Mesenchymal stem cell (in vitro differentiated cells and primary cell): ENCODE data around the gene DPYSL5.
A peak's percentile ranks its signal among the peaks of the same experiment; 100 is the strongest.

Experiments
- DNase-seq: peaks from one replicate; pipeline ENCODE4 v3.0.0-alpha.2; 2013
- H2AFZ ChIP-seq: one replicate; pipeline ENCODE4 v1.6.1; 2013; ENCODE audit warnings: low read depth, mild to moderate bottlenecking, control low read depth, inconsistent platforms, low read length, moderate library complexity
- H2AK5ac ChIP-seq: 2 replicates; pipeline ENCODE4 v1.6.1; 2013; ENCODE audit warnings: low read length, moderate library complexity, mild to moderate bottlenecking, inconsistent platforms; ENCODE audit not compliant: severe bottlenecking
- H2BK120ac ChIP-seq: one replicate; pipeline ENCODE4 v1.6.1; 2013; ENCODE audit warnings: low read depth, mild to moderate bottlenecking, inconsistent platforms, low read length, moderate library complexity
- H2BK12ac ChIP-seq, 2 experiments: one replicate each; pipeline ENCODE4 v1.6.1; 2013; ENCODE audit warnings: inconsistent platforms in 2 of 2, low read length in 2 of 2, mild to moderate bottlenecking in 2 of 2, moderate library complexity in 2 of 2, control low read depth in 1 of 2
- H2BK15ac ChIP-seq: one replicate; pipeline ENCODE4 v1.6.1; 2013; ENCODE audit warnings: mild to moderate bottlenecking, low read depth, inconsistent platforms; ENCODE audit not compliant: poor library complexity, severe bottlenecking
- H2BK5ac ChIP-seq: 2 replicates; pipeline ENCODE4 v1.6.1; 2013; ENCODE audit warnings: low read depth, mild to moderate bottlenecking, low read length, control low read depth, inconsistent platforms; ENCODE audit not compliant: poor library complexity, severe bottlenecking
- H3K14ac ChIP-seq, 2 experiments: one replicate each; pipeline ENCODE4 v1.6.1; 2013; ENCODE audit warnings: inconsistent platforms in 2 of 2, low read length in 2 of 2, control low read depth in 1 of 2, mild to moderate bottlenecking in 1 of 2, moderate library complexity in 1 of 2
- H3K18ac ChIP-seq, 2 experiments: one replicate each; pipeline ENCODE4 v1.6.1; 2013; ENCODE audit warnings: inconsistent platforms in 2 of 2, low read length in 2 of 2, control low read depth in 1 of 2, low read depth in 1 of 2, mild to moderate bottlenecking in 1 of 2
- H3K23ac ChIP-seq, 2 experiments: one replicate each; pipeline ENCODE4 v1.6.1; 2013; ENCODE audit warnings: inconsistent platforms in 2 of 2, low read length in 2 of 2, mild to moderate bottlenecking in 2 of 2, moderate library complexity in 2 of 2, control low read depth in 1 of 2
- H3K27ac ChIP-seq: 2 replicates; pipeline ENCODE4 v1.5.1; 2013; ENCODE audit warnings: mild to moderate bottlenecking, moderate library complexity, low read length, control low read depth, inconsistent platforms; ENCODE audit not compliant: poor library complexity, severe bottlenecking
- H3K27me3 ChIP-seq, 2 experiments: 2 replicates each; pipeline versions ENCODE4 v1.6.1 to v1.7.0; 2013; ENCODE audit warnings: low read length in 2 of 2, mild to moderate bottlenecking in 2 of 2, moderate library complexity in 2 of 2, control low read depth in 1 of 2, inconsistent platforms in 1 of 2; ENCODE audit not compliant: control insufficient read depth in 1 of 2, insufficient read depth in 1 of 2
- H3K36me3 ChIP-seq, 2 experiments: 2 replicates each; pipeline versions ENCODE4 v1.6.1 to v1.7.0; 2013; ENCODE audit warnings: low read length in 2 of 2, control low read depth in 1 of 2, inconsistent platforms in 1 of 2, low read depth in 1 of 2, mild to moderate bottlenecking in 1 of 2; ENCODE audit not compliant: insufficient read depth in 2 of 2, control insufficient read depth in 1 of 2
- H3K4ac ChIP-seq, 2 experiments: one replicate each; pipeline ENCODE4 v1.6.1; 2013; ENCODE audit warnings: inconsistent platforms in 2 of 2, low read length in 2 of 2, mild to moderate bottlenecking in 2 of 2, moderate library complexity in 2 of 2, control low read depth in 1 of 2, low read depth in 1 of 2
- H3K4me1 ChIP-seq: 2 replicates; pipeline ENCODE4 v1.6.1; 2013; ENCODE audit warnings: low read depth, low read length, control low read depth; ENCODE audit not compliant: control insufficient read depth, insufficient read depth
- H3K4me2 ChIP-seq: 2 replicates; pipeline ENCODE4 v1.6.1; 2013; ENCODE audit warnings: low read length, mild to moderate bottlenecking, inconsistent platforms; ENCODE audit not compliant: poor library complexity, severe bottlenecking
- H3K4me3 ChIP-seq, 2 experiments: 2 replicates each; pipeline versions ENCODE4 v1.5.1 to v1.7.0; 2013; ENCODE audit warnings: low read length in 2 of 2, mild to moderate bottlenecking in 2 of 2, control low read depth in 1 of 2, low read depth in 1 of 2; ENCODE audit not compliant: insufficient read depth in 1 of 2
- H3K79me1 ChIP-seq: replicated peaks from 2 replicates; pipeline ENCODE4 v1.6.1; 2013; ENCODE audit warnings: mild to moderate bottlenecking, control low read depth, low read length, inconsistent platforms; ENCODE audit not compliant: poor library complexity, severe bottlenecking
- H3K9ac ChIP-seq: 2 replicates; pipeline ENCODE4 v1.7.0; 2013; ENCODE audit warnings: mild to moderate bottlenecking, low read length, moderate library complexity
- H3K9me3 ChIP-seq: 2 replicates; pipeline ENCODE4 v1.7.0; 2013; ENCODE audit warnings: mild to moderate bottlenecking, low read length; ENCODE audit not compliant: control insufficient read depth
- H4K8ac ChIP-seq: one replicate; pipeline ENCODE4 v1.6.1; 2013; ENCODE audit warnings: inconsistent platforms, mild to moderate bottlenecking, low read length, moderate library complexity
- H4K91ac ChIP-seq: one replicate; pipeline ENCODE4 v1.6.1; 2013; ENCODE audit warnings: mild to moderate bottlenecking, low read length, inconsistent platforms
- WGBS: methylation state at CpG from one replicate; pipeline ENCODE4 v1.1.7; 2013; ENCODE audit warnings: mixed read lengths; 5-methylcytosine and 5-hydroxymethylcytosine counted together

DPYSL5 gene

DNA sequence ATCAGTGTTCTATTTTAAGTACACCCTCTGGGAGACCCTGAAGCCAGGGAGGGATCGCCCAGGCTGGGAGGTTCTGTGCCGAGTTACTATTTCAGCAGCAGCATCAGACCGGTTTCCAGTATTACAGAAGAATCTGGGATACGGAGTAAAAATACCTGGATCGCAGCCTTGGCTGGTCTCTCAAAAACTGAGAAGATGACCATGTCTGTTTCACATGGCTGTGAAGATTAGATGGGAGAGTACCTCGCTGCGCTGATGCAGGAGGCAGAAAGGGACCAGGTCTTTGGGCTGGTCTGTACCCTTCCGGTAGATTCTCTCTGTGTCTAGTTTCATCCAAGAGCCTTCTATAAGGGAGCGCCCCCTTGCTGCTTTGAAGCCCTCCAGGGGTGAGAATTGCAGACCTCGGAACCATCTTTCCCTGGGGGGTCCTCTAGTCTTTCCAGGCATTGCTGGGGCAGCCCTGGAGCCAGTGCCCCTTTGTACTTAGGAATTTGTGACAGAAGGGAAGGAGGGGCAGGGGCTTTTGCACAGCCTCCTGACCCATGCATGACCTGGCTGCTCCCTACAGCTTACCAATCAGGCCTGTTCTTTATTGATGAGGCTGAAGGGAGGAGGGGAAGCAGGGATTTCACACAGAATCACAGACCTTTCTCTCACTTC lies 66.2 kb downstream of the DPYSL5 start:
- Histone ChIP-seq H2BK5ac (no peak overlapping the region), H3K14ac (no peak overlapping the region), H4K8ac (no peak overlapping the region), H3K27ac (no peak overlapping the region), H3K36me3 (no peaks in the 10 kb centered on the region), H2AK5ac (no peak overlapping the region), H3K27me3 (peaks cover 71 to 79% of the 10 kb centered on the region in 2 experiments), H3K79me1 (no peaks in the 10 kb centered on the region), H3K18ac (no peak overlapping the region), H3K4me1 (no peaks in the 10 kb centered on the region), H3K4me2 (no peak overlapping the region), H2AFZ (no peak overlapping the region), H3K23ac (peak overlapping the region in 1 of 2 experiments; percentile 24), H2BK12ac (no peak overlapping the region), H3K9ac (no peak overlapping the region), H2BK15ac (no peak overlapping the region), H2BK120ac (no peak overlapping the region), H3K4ac (no peak overlapping the region), H3K9me3 (peaks cover 4% of the 10 kb centered on the region), H3K4me3 (no peak overlapping the region), H4K91ac (no peak overlapping the region)
- WGBS: 83% methylated on average over 10 of the region's 10 CpGs
- no peak for DNase-seq

DNA sequence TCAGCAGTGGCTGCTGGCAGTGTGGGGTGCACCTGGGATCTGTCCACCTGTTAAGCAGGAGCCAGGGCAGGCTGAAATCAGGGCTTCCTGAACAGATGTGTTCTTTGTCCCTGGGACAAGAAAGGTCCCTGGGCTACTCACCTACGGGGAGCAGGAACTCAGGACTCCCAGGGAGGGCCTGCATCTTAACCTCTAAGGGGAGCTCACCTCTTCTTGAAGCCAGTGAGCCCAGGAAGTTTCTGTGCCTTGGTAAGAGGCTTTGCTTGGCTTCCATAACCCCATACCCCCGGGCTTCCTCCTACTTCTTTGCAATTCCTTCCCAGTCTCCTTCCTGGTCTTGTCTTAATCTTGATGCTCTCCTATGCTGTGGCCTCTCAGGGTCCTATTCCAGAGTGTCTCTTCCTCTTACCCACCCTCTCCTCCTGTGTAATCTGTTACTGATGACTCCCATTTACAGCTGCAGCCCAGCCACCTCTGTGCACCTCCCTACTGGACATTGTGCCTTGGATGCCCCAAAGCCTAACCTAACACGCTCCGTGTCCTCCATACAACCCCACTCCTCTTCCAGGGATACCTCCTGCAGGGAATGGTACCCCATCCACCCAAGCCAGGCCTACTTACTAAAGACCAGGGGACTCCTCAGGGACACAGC lies 66.9 kb downstream of the DPYSL5 start:
- Histone ChIP-seq H3K4me3 (no peak overlapping the region), H3K9ac (no peak overlapping the region), H2AFZ (no peak overlapping the region), H3K36me3 (no peaks in the 10 kb centered on the region), H3K4ac (no peak overlapping the region), H2AK5ac (no peak overlapping the region), H2BK12ac (no peak overlapping the region), H3K4me1 (no peaks in the 10 kb centered on the region), H3K4me2 (no peak overlapping the region), H4K91ac (no peak overlapping the region), H3K27ac (no peak overlapping the region), H3K9me3 (peaks cover 4% of the 10 kb centered on the region), H3K14ac (no peak overlapping the region), H3K27me3 (peaks cover 70 to 80% of the 10 kb centered on the region in 2 experiments), H3K18ac (no peak overlapping the region), H4K8ac (no peak overlapping the region), H2BK120ac (no peak overlapping the region), H3K23ac (peak overlapping the region in 1 of 2 experiments; percentile 24), H3K79me1 (no peaks in the 10 kb centered on the region), H2BK5ac (no peak overlapping the region), H2BK15ac (no peak overlapping the region)
- 68% methylated on average over 4 of the region's 4 CpGs for WGBS
- no peak for DNase-seq

DNA sequence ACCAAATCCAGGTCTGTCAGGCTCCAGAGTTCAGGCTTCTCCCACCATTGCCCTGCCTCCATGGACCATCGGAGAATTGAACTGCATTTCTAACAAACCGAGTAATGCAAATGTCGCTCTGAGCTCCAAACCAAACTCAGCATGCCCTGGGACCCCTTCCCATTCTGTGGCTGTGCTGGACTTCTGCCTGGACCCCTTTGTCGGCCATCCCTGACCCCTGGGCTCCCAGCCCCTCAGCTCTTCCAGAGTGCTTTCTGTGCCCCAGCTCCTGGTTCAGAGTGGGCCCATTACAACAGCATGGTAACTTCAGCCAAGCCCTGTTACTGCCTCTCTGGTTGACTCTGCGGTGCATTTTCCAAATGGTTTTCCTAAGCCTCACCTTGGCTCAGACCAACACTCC lies 67.4 kb downstream of the DPYSL5 start:
- Histone ChIP-seq H2BK5ac (no peak overlapping the region), H2BK120ac (no peak overlapping the region), H3K4ac (no peak overlapping the region), H3K9ac (no peak overlapping the region), H3K4me2 (no peak overlapping the region), H3K14ac (no peak overlapping the region), H3K27me3 (peaks cover 70 to 80% of the 10 kb centered on the region in 2 experiments), H3K4me1 (no peaks in the 10 kb centered on the region), H3K9me3 (no peaks in the 10 kb centered on the region), H2BK12ac (no peak overlapping the region), H4K91ac (no peak overlapping the region), H3K27ac (no peak overlapping the region), H3K23ac (no peak overlapping the region), H3K18ac (no peak overlapping the region), H3K79me1 (no peaks in the 10 kb centered on the region), H2AK5ac (no peak overlapping the region), H4K8ac (no peak overlapping the region), H3K4me3 (no peak overlapping the region), H3K36me3 (no peaks in the 10 kb centered on the region), H2AFZ (no peak overlapping the region), H2BK15ac (no peak overlapping the region)
- WGBS: 93% methylated on average over 5 of the region's 5 CpGs
- no peak for DNase-seq

DNA sequence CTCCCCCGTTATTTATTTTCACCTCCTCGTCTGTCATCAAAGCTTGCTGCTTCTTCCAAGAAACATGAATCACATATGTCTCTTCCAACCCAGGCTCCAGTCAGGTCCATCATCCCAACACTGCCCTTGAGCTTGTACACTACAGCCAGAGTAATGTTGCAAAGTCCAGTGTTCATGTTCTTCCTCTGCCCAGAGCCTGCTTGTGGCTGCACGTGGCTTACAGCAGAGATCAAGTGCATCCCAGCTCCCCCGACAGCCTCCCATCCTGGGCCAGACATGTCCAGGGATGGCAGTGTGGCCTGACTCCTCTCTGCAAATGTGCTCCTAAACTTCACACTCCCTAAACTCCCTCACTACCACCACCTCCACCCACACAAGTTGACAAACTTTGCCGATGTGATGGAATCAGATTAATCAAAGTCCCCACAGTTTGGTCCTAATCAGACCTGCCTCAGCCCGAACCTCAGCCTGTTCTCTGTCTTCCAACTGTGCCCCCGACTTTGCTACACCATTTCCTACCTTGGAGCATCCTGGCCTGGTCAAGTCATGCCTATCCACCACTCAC lies 68.3 kb downstream of the DPYSL5 start:
- Histone ChIP-seq H3K18ac (no peak overlapping the region), H3K4me2 (no peak overlapping the region), H2AFZ (no peak overlapping the region), H3K79me1 (no peaks in the 10 kb centered on the region), H3K9me3 (no peaks in the 10 kb centered on the region), H2BK12ac (no peak overlapping the region), H2BK15ac (no peak overlapping the region), H3K23ac (no peak overlapping the region), H4K8ac (no peak overlapping the region), H3K4me1 (no peaks in the 10 kb centered on the region), H3K27me3 (peaks cover 70 to 85% of the 10 kb centered on the region in 2 experiments), H3K4me3 (no peak overlapping the region), H3K36me3 (no peaks in the 10 kb centered on the region), H4K91ac (no peak overlapping the region), H3K9ac (no peak overlapping the region), H2BK5ac (no peak overlapping the region), H3K4ac (no peak overlapping the region), H2AK5ac (no peak overlapping the region), H2BK120ac (no peak overlapping the region), H3K14ac (no peak overlapping the region), H3K27ac (no peak overlapping the region)
- no peak for DNase-seq
- 82% methylated on average over 7 of the region's 7 CpGs for WGBS
